ENCODE data around the gene PPIP5K2. TPM values are rescaled to one million over a fixed set of nuclear protein-coding genes. Genes with fewer than 3 reads are reported as not detected.

The PPIP5K2 gene
- total RNA-seq, 1 experiment from 2014 or later = 52.2 TPM

DNA sequence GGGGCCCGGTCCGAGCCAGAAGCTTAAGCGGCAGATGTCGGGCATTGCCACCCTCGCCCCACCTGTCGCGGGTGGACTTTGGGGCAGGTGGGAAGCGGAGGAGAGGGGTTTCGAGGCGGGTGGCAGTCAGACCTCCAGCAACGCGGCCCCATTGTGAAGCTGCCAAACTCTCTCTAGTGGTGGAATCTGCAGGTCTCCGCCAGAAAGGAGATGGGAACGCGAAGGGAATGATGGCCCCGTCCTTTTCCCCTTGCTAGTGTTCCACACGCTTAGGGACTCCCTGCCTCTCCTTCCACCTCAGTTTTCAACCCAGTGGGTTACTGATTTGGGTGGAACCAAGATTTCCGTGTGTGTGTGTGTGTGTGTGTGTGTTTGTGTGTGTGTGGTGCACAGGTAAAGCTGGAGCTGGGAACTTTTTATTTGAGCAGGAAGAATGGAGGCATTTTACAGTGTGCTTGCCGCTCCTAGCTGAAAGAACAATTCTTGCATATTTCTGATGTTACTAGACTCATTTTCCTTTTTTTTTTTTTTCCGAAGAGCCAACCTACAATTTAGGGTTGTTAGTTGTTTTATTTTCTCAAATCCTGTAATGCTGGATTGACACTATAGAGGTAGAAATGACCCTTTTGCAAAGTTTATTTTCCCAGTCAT is 139.7 kb downstream of the PPIP5K2 start:
- H3K27ac ChIP-seq (ENCODE audit: low read length) = peak overlapping the region; percentile 63
- no peak for TF ChIP-seq EZH2 (IDR thresholded peaks at IDR 0.05; ENCODE audit: low read length, unreplicated experiment)
- no peak for TF ChIP-seq EZH2phosphoT487 (IDR thresholded peaks at IDR 0.05; ENCODE audit: borderline replicate concordance, low read length)
- TF ChIP-seq, protein P1, sequence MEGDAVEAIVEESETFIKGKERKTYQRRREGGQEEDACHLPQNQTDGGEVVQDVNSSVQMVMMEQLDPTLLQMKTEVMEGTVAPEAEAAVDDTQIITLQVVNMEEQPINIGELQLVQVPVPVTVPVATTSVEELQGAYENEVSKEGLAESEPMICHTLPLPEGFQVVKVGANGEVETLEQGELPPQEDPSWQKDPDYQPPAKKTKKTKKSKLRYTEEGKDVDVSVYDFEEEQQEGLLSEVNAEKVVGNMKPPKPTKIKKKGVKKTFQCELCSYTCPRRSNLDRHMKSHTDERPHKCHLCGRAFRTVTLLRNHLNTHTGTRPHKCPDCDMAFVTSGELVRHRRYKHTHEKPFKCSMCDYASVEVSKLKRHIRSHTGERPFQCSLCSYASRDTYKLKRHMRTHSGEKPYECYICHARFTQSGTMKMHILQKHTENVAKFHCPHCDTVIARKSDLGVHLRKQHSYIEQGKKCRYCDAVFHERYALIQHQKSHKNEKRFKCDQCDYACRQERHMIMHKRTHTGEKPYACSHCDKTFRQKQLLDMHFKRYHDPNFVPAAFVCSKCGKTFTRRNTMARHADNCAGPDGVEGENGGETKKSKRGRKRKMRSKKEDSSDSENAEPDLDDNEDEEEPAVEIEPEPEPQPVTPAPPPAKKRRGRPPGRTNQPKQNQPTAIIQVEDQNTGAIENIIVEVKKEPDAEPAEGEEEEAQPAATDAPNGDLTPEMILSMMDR (conservative IDR thresholded peaks at IDR 0.05; ENCODE audit: low read depth, low read length) = no peak
- peak overlapping the region; percentile 85 for H3K4me2 ChIP-seq (ENCODE audit: low read length)
- peaks cover 32% of the 10 kb centered on the region for H4K20me1 ChIP-seq (ENCODE audit: low read length)
- H3K36me3 ChIP-seq (ENCODE audit: low read depth, low read length) = no peaks in the 10 kb centered on the region
- H3K27me3 ChIP-seq (ENCODE audit: low read length) = no peaks in the 10 kb centered on the region
- DNase-seq = peak; percentile 47
- peaks cover 62% of the 10 kb centered on the region for H3K79me2 ChIP-seq (ENCODE audit: low read length)
- peak overlapping the region; percentile 84 for H2AFZ ChIP-seq (ENCODE audit: low read length)
- peak overlapping the region; percentile 93 for H3K4me3 ChIP-seq (ENCODE audit: low read length)
- H3K9me3 ChIP-seq (ENCODE audit: low read length) = no peaks in the 10 kb centered on the region
- ATAC-seq = peak; percentile 1
- no peaks in the 10 kb centered on the region for H3K9me2 ChIP-seq (replicated peaks; ENCODE audit: low read length)
- peaks cover 35% of the 10 kb centered on the region for H3K4me1 ChIP-seq (ENCODE audit: insufficient read depth, low read length)
- intact Hi-C loops (cut with micrococcal nuclease) = loop anchor here (2.0 to 5.0 kb wide), 2 partner anchors 27 to 117 kb away; no protein-coding TSS in a partner anchor
- CTCF ChIA-PET = interaction anchor here (1.1 to 3.0 kb wide), 3 partner anchors 14 to 260 kb away, joined by 3 to 22 read pairs (median 10); no protein-coding TSS in a partner anchor
- BruUV-seq (replicated peaks) = no TSS peak
- H3K9ac ChIP-seq (ENCODE audit: low read length) = peak overlapping the region; percentile 81
- no peaks in the 10 kb centered on the region for H3F3A ChIP-seq (ENCODE audit: low read length, unreplicated experiment)
- POLR2A ChIA-PET (ENCODE audit: unreplicated experiment) = interaction anchor here (0.5 to 0.6 kb wide), 3 partner anchors 13 to 405 kb away, joined by 3 to 9 read pairs (median 5); partner anchors contain the start of gene NUDT12

DNA sequence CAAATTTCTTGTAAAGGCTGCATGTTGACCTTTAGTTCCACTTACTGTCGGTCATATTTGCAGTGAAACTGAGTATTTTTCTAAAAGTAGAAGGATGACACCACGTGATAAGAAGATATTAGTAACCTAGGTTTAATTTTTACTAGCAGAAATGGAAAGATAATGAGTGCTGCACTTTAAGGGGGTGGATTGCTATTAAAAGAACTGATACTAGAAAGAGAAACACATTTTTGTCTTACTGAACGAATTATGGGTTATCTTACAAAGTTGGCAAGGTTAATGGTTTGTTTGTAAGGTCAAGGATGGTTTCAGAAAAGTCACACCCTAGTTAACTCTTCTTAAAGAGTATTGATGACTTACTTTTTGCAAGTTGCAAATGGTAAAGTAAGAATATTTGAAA is 140.8 kb downstream of the PPIP5K2 start:
- H3K79me2 ChIP-seq (ENCODE audit: low read length) = peaks cover 73% of the 10 kb centered on the region
- BruUV-seq (replicated peaks) = no TSS peak
- POLR2A ChIA-PET (ENCODE audit: unreplicated experiment) = no interaction called here
- no peaks in the 10 kb centered on the region for H3K27me3 ChIP-seq (ENCODE audit: low read length)
- TF ChIP-seq, protein P1 (conservative IDR thresholded peaks at IDR 0.05; ENCODE audit: low read depth, low read length) = no peak
- TF ChIP-seq EZH2phosphoT487 (IDR thresholded peaks at IDR 0.05; ENCODE audit: borderline replicate concordance, low read length) (no peak), EZH2 (IDR thresholded peaks at IDR 0.05; ENCODE audit: low read length, unreplicated experiment) (no peak)
- no peaks in the 10 kb centered on the region for H3K9me3 ChIP-seq (ENCODE audit: low read length)
- H3K4me3 ChIP-seq (ENCODE audit: low read length) = peak overlapping the region; percentile 93
- H3K4me2 ChIP-seq (ENCODE audit: low read length) = peak overlapping the region; percentile 85
- DNase-seq (no peak), ATAC-seq (no peak)
- peak overlapping the region; percentile 81; the same call in 1 of the 2 replicates for H3K9ac ChIP-seq (ENCODE audit: low read length)
- no peaks in the 10 kb centered on the region for H3K36me3 ChIP-seq (ENCODE audit: low read depth, low read length)
- H3F3A ChIP-seq (ENCODE audit: low read length, unreplicated experiment) = no peaks in the 10 kb centered on the region
- intact Hi-C loops (cut with micrococcal nuclease) = no loop called here
- H3K9me2 ChIP-seq (replicated peaks; ENCODE audit: low read length) = no peaks in the 10 kb centered on the region
- peaks cover 43% of the 10 kb centered on the region for H4K20me1 ChIP-seq (ENCODE audit: low read length)
- CTCF ChIA-PET = interaction anchor here (1.2 kb wide), 1 partner anchor 37 kb away, joined by 8 read pairs; no protein-coding TSS in a partner anchor
- H2AFZ ChIP-seq (ENCODE audit: low read length) = no peak overlapping the region
- H3K4me1 ChIP-seq (ENCODE audit: insufficient read depth, low read length) = peaks cover 35% of the 10 kb centered on the region
- H3K27ac ChIP-seq (ENCODE audit: low read length) = no peak overlapping the region

Other genes starting within 250 kb of the PPIP5K2 start
- 3.9 and 6.2 TPM in 2 replicates for gene GIN1, start 163 bp upstream of the PPIP5K2 start, total RNA-seq (2014; rRNA removed)
- 15.1 and 22.2 TPM in 2 replicates for gene MACIR, start 138.5 kb downstream of the PPIP5K2 start, total RNA-seq (2014; rRNA removed)

All from PC-3 (cell line).